Esophagus squamous epithelium (tissue), 4 donors: ENCODE results near the gene UCHL3.

Experiments
- CTCF ChIP-seq, 6 experiments: fragments of 450-650 bp in 4 of 6; fragments of 200-600 bp in 2 of 6; sonication (generic) in 2 of 6; IDR thresholded peaks; one replicate each; pipeline ENCODE4 v1.5.1; 2016 to 2019; ENCODE audit warnings: antibody characterized with exemption in 6 of 6, mild to moderate bottlenecking in 4 of 6, moderate library complexity in 4 of 6
- POLR2A ChIP-seq, 4 donors: fragments of 450-650 bp; IDR thresholded peaks; one replicate each; pipeline ENCODE4 v1.6.1; 2017; ENCODE audit warnings: antibody characterized with exemption in 4 of 4, mild to moderate bottlenecking in 4 of 4, moderate library complexity in 3 of 4

DNA sequence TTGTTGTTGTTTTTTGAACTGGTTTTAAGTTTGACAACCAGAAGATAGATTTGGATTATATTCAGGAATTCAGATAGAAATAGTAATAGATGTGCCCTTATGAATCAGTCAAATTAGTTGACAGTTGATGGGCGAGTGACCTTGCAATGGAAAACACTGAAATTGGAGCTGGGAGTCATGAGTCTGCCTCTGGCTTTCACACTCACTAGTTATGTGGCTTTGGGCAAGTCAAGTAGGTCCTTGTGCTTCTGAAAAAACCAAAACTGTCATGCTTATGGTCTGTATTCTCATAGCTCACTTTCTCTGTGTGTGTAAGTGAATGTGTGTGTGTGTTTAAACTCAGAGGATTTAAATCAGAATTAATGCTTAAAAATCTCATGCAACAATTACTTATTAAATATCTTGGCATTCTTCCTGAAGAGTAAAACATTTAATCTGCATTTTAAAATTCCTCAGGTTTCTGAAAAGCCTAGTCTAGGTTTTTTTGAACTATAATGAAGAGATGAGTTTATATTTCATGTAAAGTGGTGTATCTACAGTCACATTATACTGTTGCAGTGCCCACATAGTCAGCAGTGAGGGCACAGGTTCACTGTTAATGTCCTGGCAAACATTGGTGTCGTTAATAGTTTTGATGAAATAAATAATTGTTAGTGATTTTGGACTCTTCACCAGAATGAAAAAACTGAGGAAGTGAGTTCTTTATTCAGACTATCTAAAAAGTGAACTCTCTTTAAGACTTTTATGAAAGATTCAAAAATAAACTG is 32.5 kb downstream of the UCHL3 start:
- TF ChIP-seq POLR2A (IDR thresholded peaks at IDR 0.05) (no peak), CTCF (IDR thresholded peaks at IDR 0.05) (no peak)
